H1 (cell line): ENCODE results near the gene DNER. TPM values are rescaled to one million over a fixed set of nuclear protein-coding genes. Genes with fewer than 3 reads are reported as not detected.
A peak's percentile ranks its signal among the peaks of the same experiment; 100 is the strongest.

Experiments
- BACH1 ChIP-seq: IDR thresholded peaks from 2 replicates; pipeline ENCODE4 v1.6.1; 2012; ENCODE audit warnings: low read length, improper control_type of control experiment
- CTBP2 ChIP-seq: IDR thresholded peaks from 2 replicates; pipeline ENCODE4 v1.7.0; 2011; ENCODE audit warnings: borderline replicate concordance, mild to moderate bottlenecking, moderate library complexity, mixed read lengths, low read length; ENCODE audit not compliant: insufficient read depth, insufficient read length
- EZH2 ChIP-seq: fragments of 200-600 bp; sonication (generic); IDR thresholded peaks from 2 replicates; pipeline ENCODE4 v1.7.1; 2012; ENCODE audit warnings: low read depth, mild to moderate bottlenecking, moderate library complexity, low read length, inconsistent platforms; ENCODE audit not compliant: severe bottlenecking
- PHF8 ChIP-seq: fragments of 200-600 bp; sonication (generic); conservative IDR thresholded peaks from 2 replicates; pipeline ENCODE4 v1.7.1; 2012; ENCODE audit warnings: low read depth, mild to moderate bottlenecking, inconsistent platforms, low read length, moderate library complexity
- POLR2AphosphoS5 ChIP-seq: IDR thresholded peaks from 2 replicates; pipeline ENCODE4 v1.6.1; 2011; ENCODE audit warnings: low read depth, low read length
- RAD21 ChIP-seq, 2 experiments: IDR thresholded peaks in 1 of 2; conservative IDR thresholded peaks in 1 of 2; 2 replicates each; pipeline ENCODE4 v1.6.1; 2011; ENCODE audit warnings: low read depth in 2 of 2, low read length in 2 of 2, improper control_type of control experiment in 1 of 2, inconsistent platforms in 1 of 2, mild to moderate bottlenecking in 1 of 2, moderate library complexity in 1 of 2
- RFX5 ChIP-seq: IDR thresholded peaks from 2 replicates; pipeline ENCODE4 v1.6.1; 2011; ENCODE audit warnings: low read depth, low read length, improper control_type of control experiment, borderline replicate concordance
- RNF2 ChIP-seq: fragments of 200-900, 300-1000 bp; sonication (generic); IDR thresholded peaks from 2 replicates; pipeline ENCODE4 v1.7.1; 2016; ENCODE audit warnings: borderline replicate concordance, low read depth, mild to moderate bottlenecking, antibody characterized with exemption, low read length; ENCODE audit not compliant: poor library complexity, severe bottlenecking; ENCODE audit errors: missing control alignments
- SIRT6 ChIP-seq: IDR thresholded peaks from one replicate; pipeline ENCODE4 v1.7.1; 2012; ENCODE audit warnings: low read length, inconsistent platforms
- TCF12 ChIP-seq: IDR thresholded peaks from 2 replicates; pipeline ENCODE4 v1.6.1; 2011; ENCODE audit warnings: low read depth, mild to moderate bottlenecking, low read length
- polyA plus RNA-seq, 7 experiments: library from polyadenylated mRNA; depleted of rRNA in 3 of 7; stranded (reverse) in 5 of 7; unstranded in 2 of 7; fragments of >200 nt in 5 of 7; fragments of 200-250 nt in 2 of 7; gene quantifications; 1 replicate in 5 of 7; 2 replicates in 1 of 7; 4 replicates in 1 of 7; pipeline versions ENCODE4 v1.2.1 to v1.2.3, GENCODE V29; 2011 to 2013; ENCODE audit warnings: missing spikeins in 2 of 7, mixed read lengths in 2 of 7
- total RNA-seq: library from RNA; stranded (reverse); fragmentation: NEBNext Ultra II Directional; extraction: Animal tissue kit (Norgen Biotek cat#: 25700); gene quantifications from 2 replicates; pipeline ENCODE4 v1.2.1, GENCODE V29; 2021
- TF ChIP-seq, protein P1 (sequence below), 3 experiments: IDR thresholded peaks; 1 replicate in 2 of 3; 2 replicates in 1 of 3; pipeline versions ENCODE4 v1.5.1 to v1.6.1; 2011; ENCODE audit warnings: low read length in 3 of 3, mild to moderate bottlenecking in 3 of 3, inconsistent platforms in 2 of 3, low read depth in 1 of 3, moderate library complexity in 1 of 3; ENCODE audit not compliant: insufficient read depth in 1 of 3; ENCODE audit errors: control extremely low read depth in 1 of 3

The DNER gene
- total and polyA plus RNA-seq, 2 of the 8 experiments (the other 6 are each of a cell fraction or from before 2014, with no cell fraction given): 6.8 to 16.3 TPM

- TF ChIP-seq, protein P1, sequence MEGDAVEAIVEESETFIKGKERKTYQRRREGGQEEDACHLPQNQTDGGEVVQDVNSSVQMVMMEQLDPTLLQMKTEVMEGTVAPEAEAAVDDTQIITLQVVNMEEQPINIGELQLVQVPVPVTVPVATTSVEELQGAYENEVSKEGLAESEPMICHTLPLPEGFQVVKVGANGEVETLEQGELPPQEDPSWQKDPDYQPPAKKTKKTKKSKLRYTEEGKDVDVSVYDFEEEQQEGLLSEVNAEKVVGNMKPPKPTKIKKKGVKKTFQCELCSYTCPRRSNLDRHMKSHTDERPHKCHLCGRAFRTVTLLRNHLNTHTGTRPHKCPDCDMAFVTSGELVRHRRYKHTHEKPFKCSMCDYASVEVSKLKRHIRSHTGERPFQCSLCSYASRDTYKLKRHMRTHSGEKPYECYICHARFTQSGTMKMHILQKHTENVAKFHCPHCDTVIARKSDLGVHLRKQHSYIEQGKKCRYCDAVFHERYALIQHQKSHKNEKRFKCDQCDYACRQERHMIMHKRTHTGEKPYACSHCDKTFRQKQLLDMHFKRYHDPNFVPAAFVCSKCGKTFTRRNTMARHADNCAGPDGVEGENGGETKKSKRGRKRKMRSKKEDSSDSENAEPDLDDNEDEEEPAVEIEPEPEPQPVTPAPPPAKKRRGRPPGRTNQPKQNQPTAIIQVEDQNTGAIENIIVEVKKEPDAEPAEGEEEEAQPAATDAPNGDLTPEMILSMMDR (IDR thresholded peaks at IDR 0.05; ENCODE audit: control extremely low read depth in 1 of 3, insufficient read depth in 1 of 3, low read depth in 1 of 3, low read length in 3 of 3): peak in 2 of 3 experiments; percentile 11 to 36; a peak in 3 of 4 replicates
- TF ChIP-seq RAD21 (IDR thresholded peaks at IDR 0.05 in 1 of 2, conservative IDR thresholded peaks at IDR 0.05 in 1 of 2; ENCODE audit: low read depth in 2 of 2, low read length in 2 of 2) (peak; percentile 22 to 46; a peak in 2 of 4 replicates), CTBP2 (peak; percentile 41), POLR2AphosphoS5 (no peak; the same call in 1 of the 2 replicates), EZH2 (peak; percentile 60), PHF8 (no peak), SIRT6 (no peak), RFX5 (no peak), RNF2 (no peak), TCF12 (no peak), BACH1 (no peak)
Measured at GRCh38 chr2:229713371-229714079, 830 bp downstream of the DNER start (continued).
